GM12878 (cell line): ENCODE measurements around the gene ZNF552. TPM values are rescaled to one million over a fixed set of nuclear protein-coding genes. Genes with fewer than 3 reads are reported as not detected.

Experiments used
- ATAC-seq: fragments of 200-7000 bp; cut with Tn5 transposase; 3 replicates; pipeline ENCODE4 v1.9.1; 2020; ENCODE audit warnings: mild to moderate bottlenecking, moderate library complexity
- BruUV-seq: library from RNA; stranded (reverse); fragments of 400-500 nt; replicated peaks from 2 replicates; lab custom pipeline; 2021; lab: Mats Ljungman, UMichigan
- CTCF ChIA-PET: fragments of 300-600 bp; sonication (Branson Sonifier 250); formaldehyde crosslinking; extraction: SDS; loops from one replicate; lab custom pipeline; 2021; ENCODE audit warnings: inconsistent platforms; lab: Yijun Ruan, JAX
- POLR2A ChIA-PET: fragments of 350-600 bp; formaldehyde crosslinking; extraction: SDS; loops from one replicate; lab custom pipeline; 2021; ENCODE audit warnings: inconsistent platforms; lab: Charles Lee
- RAD21 ChIA-PET: fragments of 300-600 bp; sonication (Branson Sonifier 250); formaldehyde crosslinking; loops from one replicate; lab custom pipeline; 2023; ENCODE audit warnings: antibody characterized with exemption; ENCODE audit not compliant: unreplicated experiment; lab: Charles Lee
- SMC1A ChIA-PET: fragments of 300-600 bp; sonication (Branson Sonifier 250); formaldehyde crosslinking; loops from one replicate; lab custom pipeline; 2023; ENCODE audit not compliant: unreplicated experiment, uncharacterized antibody; lab: Charles Lee
- DNase-seq: peaks from one replicate; pipeline ENCODE4 v3.0.0-alpha.2; 2011; ENCODE audit warnings: low read depth, low spot score
- FAIRE-seq: peaks from 3 replicates; lab custom pipeline; 2011; peaks lifted over from hg19 to GRCh38; lab: Jason Lieb, UNC
- H2AFZ ChIP-seq: 2 replicates; pipeline ENCODE4 v1.6.0; 2011; ENCODE audit warnings: low read depth, low read length, control low read depth; ENCODE audit not compliant: control insufficient read depth
- H3K27ac ChIP-seq: 2 replicates; pipeline ENCODE4 v1.5.1; 2011; ENCODE audit warnings: control low read depth; ENCODE audit not compliant: control insufficient read depth, insufficient read depth
- H3K27me3 ChIP-seq, 2 experiments: replicated peaks in 1 of 2; 2 replicates each; pipeline versions ENCODE4 v1.6.0 to v1.6.1; 2011; ENCODE audit warnings: low read length in 1 of 2; ENCODE audit not compliant: control insufficient read depth in 2 of 2, insufficient read depth in 2 of 2
- H3K36me3 ChIP-seq, 2 experiments: 2 replicates each; pipeline ENCODE4 v1.5.1; 2011; ENCODE audit warnings: low read length in 1 of 2; ENCODE audit not compliant: control insufficient read depth in 2 of 2, insufficient read depth in 2 of 2
- H3K4me1 ChIP-seq: 2 replicates; pipeline ENCODE4 v1.6.1; 2011; ENCODE audit warnings: mild to moderate bottlenecking, low read length, moderate library complexity, mixed read lengths; ENCODE audit not compliant: control insufficient read depth, insufficient read depth
- H3K4me2 ChIP-seq: 2 replicates; pipeline ENCODE4 v1.6.0; 2011; ENCODE audit warnings: control low read depth; ENCODE audit not compliant: control insufficient read depth, insufficient read depth
- H3K4me3 ChIP-seq: fragments of 200-600 bp; sonication (generic); 2 replicates; pipeline ENCODE4 v1.5.1; 2016
- H3K79me2 ChIP-seq: 2 replicates; pipeline ENCODE4 v1.6.0; 2011; ENCODE audit warnings: low read length; ENCODE audit not compliant: control insufficient read depth, insufficient read depth
- H3K9ac ChIP-seq: 2 replicates; pipeline ENCODE4 v1.8.0; 2011; ENCODE audit warnings: low read length, control low read depth, mixed read lengths; ENCODE audit not compliant: control insufficient read depth, insufficient read depth
- H3K9me3 ChIP-seq: replicated peaks from 3 replicates; pipeline ENCODE4 v1.5.1; 2011; ENCODE audit warnings: mild to moderate bottlenecking, low read length; ENCODE audit not compliant: control insufficient read depth, insufficient read depth
- H4K20me1 ChIP-seq: 2 replicates; pipeline ENCODE4 v1.6.0; 2011; ENCODE audit not compliant: control insufficient read depth, insufficient read depth
- ATF7 ChIP-seq: fragments of 450-650 bp; IDR thresholded peaks from 2 replicates; pipeline ENCODE4 v1.6.1; 2016; ENCODE audit warnings: low read depth, mild to moderate bottlenecking
- HCFC1 ChIP-seq: fragments of 150-350 bp; IDR thresholded peaks from 2 replicates; pipeline ENCODE4 v1.6.1; 2014; ENCODE audit warnings: low read length
- IKZF2 ChIP-seq, 2 experiments: fragments of 450-650 bp; IDR thresholded peaks; 2 replicates each; pipeline ENCODE4 v1.6.1; 2017; ENCODE audit warnings: mild to moderate bottlenecking in 2 of 2, moderate library complexity in 2 of 2
- KLF5 ChIP-seq: fragments of 450-650 bp; IDR thresholded peaks from 2 replicates; pipeline ENCODE4 v1.6.1; 2014; ENCODE audit warnings: mild to moderate bottlenecking; ENCODE audit not compliant: partially characterized antibody
- MXI1 ChIP-seq: fragments of 150-350 bp; IDR thresholded peaks from 2 replicates; pipeline ENCODE4 v1.6.1; 2011; ENCODE audit warnings: low read depth, mild to moderate bottlenecking, inconsistent platforms, low read length, improper control_type of control experiment
- PAX8 ChIP-seq: fragments of 450-650 bp; IDR thresholded peaks from 2 replicates; pipeline ENCODE4 v1.6.1; 2017; ENCODE audit warnings: mild to moderate bottlenecking, moderate library complexity
- PBX3 ChIP-seq: IDR thresholded peaks from 2 replicates; pipeline ENCODE4 v1.6.1; 2011; ENCODE audit warnings: mild to moderate bottlenecking, low read depth, low read length, moderate library complexity; ENCODE audit not compliant: insufficient replicate concordance
- RAD21 ChIP-seq: IDR thresholded peaks from 2 replicates; pipeline ENCODE4 v1.6.1; 2011; ENCODE audit warnings: mild to moderate bottlenecking, low read depth, low read length, moderate library complexity; ENCODE audit not compliant: insufficient read depth
- RB1 ChIP-seq: fragments of 450-650 bp; formaldehyde crosslinking; IDR thresholded peaks from 2 replicates; pipeline ENCODE4 v1.6.1; 2017; ENCODE audit warnings: mild to moderate bottlenecking, borderline replicate concordance
- RUNX3 ChIP-seq: IDR thresholded peaks from 2 replicates; pipeline ENCODE4 v1.6.1; 2012; ENCODE audit warnings: low read length, inconsistent platforms
- SMC3 ChIP-seq: IDR thresholded peaks from 2 replicates; pipeline ENCODE4 v1.6.1; 2011; ENCODE audit warnings: low read length, improper control_type of control experiment, borderline replicate concordance
- SPI1 ChIP-seq: IDR thresholded peaks from 2 replicates; pipeline ENCODE4 v1.6.1; 2011; ENCODE audit warnings: low read depth, mild to moderate bottlenecking, low read length, moderate library complexity, borderline replicate concordance; ENCODE audit not compliant: insufficient read depth
- YY1 ChIP-seq: IDR thresholded peaks from 2 replicates; pipeline ENCODE4 v1.6.1; 2011; ENCODE audit warnings: low read depth, mild to moderate bottlenecking, low read length
- ZNF622 ChIP-seq: fragments of 450-650 bp; IDR thresholded peaks from 2 replicates; pipeline ENCODE4 v1.6.1; 2017; ENCODE audit warnings: mild to moderate bottlenecking, inconsistent platforms
- WGBS: methylation state at CpG from one replicate; pipeline ENCODE4 v1.1.6; 2016; ENCODE audit warnings: low lambda C conversion rate; ENCODE audit not compliant: insufficient replicate concordance, insufficient coverage; ENCODE audit errors: missing lambda C conversion rate; 5-methylcytosine and 5-hydroxymethylcytosine counted together
- in situ Hi-C: fragments of 300-500 bp; cut with MboI; formaldehyde crosslinking; loops from 9 replicates; pipeline ENCODE4 v1.14.3; 2018; ENCODE audit warnings: mixed read lengths
- intact Hi-C: fragments of 100-400 bp; cut with micrococcal nuclease; formaldehyde crosslinking; loops from one replicate; pipeline ENCODE4 v1.14.2; 2022; ENCODE audit not compliant: unreplicated experiment
- polyA plus RNA-seq, 11 experiments: library from polyadenylated mRNA; depleted of rRNA in 4 of 11; unstranded in 6 of 11; stranded (reverse) in 5 of 11; fragments of >200 nt; fragmentation: Nextera tagmentation in 4 of 11; fragmentation: Illumina TruSeq in 1 of 11; extraction: Ambion mirVana in 4 of 11; extraction: Trizol in 1 of 11; gene quantifications; 1 replicate in 1 of 11; 2 replicates in 10 of 11; pipeline versions ENCODE4 v1.2.1 to v1.2.3, GENCODE V29; 2011 to 2016; ENCODE audit warnings: inconsistent platforms in 2 of 11, missing spikeins in 2 of 11, low read depth in 1 of 11
- total RNA-seq, 4 experiments: library from RNA; depleted of rRNA in 3 of 4; stranded (reverse); fragments of >200 nt in 3 of 4; fragmentation: Illumina TruSeq in 1 of 4; extraction: Trizol in 1 of 4; gene quantifications; 2 replicates each; pipeline versions ENCODE4 v1.2.1 to v1.2.3, GENCODE V29; 2013 to 2021
- TF ChIP-seq, protein P1 (sequence below): IDR thresholded peaks from 2 replicates; pipeline ENCODE4 v1.6.1; 2012; ENCODE audit warnings: low read length, inconsistent platforms

The ZNF552 gene
- total and polyA plus RNA-seq, 10 of the 15 experiments (the other 5 are each of a cell fraction or from before 2014, with no cell fraction given): 3.6 to 13.3 (median 8.0) TPM

DNA sequence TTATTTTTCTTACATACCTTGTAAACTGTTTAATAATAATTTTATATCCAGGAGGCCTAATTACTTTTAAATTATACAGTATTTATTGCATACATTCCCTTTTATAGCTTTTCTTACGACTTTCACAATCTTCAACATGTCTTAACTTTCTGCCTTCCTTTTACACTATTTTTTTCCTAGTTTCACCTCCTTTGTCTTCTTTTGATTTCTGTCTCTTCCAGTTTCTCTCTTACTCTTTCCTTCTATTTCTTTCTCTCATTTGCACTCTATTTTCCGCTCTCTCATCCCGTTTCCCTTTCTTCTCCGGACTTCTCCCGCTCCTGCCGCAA, 11.5 kb downstream of the ZNF552 start:
- Histone ChIP-seq H2AFZ (peak overlapping the region; percentile 26; the same call in 1 of the 2 replicates), H3K36me3 (peaks cover 0 to 7% of the 10 kb centered on the region in 2 experiments; a peak in 2 of 4 replicates), H3K9ac (no peak overlapping the region; the same call in 1 of the 2 replicates), H3K79me2 (no peaks in the 10 kb centered on the region; the same call in 1 of the 2 replicates), H3K9me3 (no peaks in the 10 kb centered on the region; the same call in 2 of the 3 replicates), H3K4me3 (peak overlapping the region; percentile 65), H3K27ac (peak overlapping the region; percentile 68), H3K27me3 (no peaks in the 10 kb centered on the region), H4K20me1 (no peaks in the 10 kb centered on the region), H3K4me2 (peak overlapping the region; percentile 89; the same call in 1 of the 2 replicates), H3K4me1 (peaks cover 5% of the 10 kb centered on the region)
- BruUV-seq: no TSS peak
- SMC1A ChIA-PET: no interaction called here
- RAD21 ChIA-PET: no interaction called here
- in situ Hi-C loops (loop anchor here (25.0 kb wide), 1 partner anchor 1666 kb away; the partner anchor contains the start of gene ZNF444), intact Hi-C loops (no loop called here)
- POLR2A ChIA-PET: interaction anchor here (1.4 kb wide), 1 partner anchor 11 kb away, joined by 4 read pairs; no protein-coding TSS in a partner anchor
- CTCF ChIA-PET: interaction anchor here (1.2 kb wide), 1 partner anchor 50 kb away, joined by 3 read pairs; no protein-coding TSS in a partner anchor
- 55% methylated on average over 1 of the region's 6 CpGs for WGBS
- no peak for DNase-seq
- no peak for ATAC-seq
- peak; percentile 27 to 44; a peak in 1 of 4 replicates for TF ChIP-seq IKZF2 (IDR thresholded peaks at IDR 0.05)
- no peak for TF ChIP-seq HCFC1
- FAIRE-seq: no peak

DNA sequence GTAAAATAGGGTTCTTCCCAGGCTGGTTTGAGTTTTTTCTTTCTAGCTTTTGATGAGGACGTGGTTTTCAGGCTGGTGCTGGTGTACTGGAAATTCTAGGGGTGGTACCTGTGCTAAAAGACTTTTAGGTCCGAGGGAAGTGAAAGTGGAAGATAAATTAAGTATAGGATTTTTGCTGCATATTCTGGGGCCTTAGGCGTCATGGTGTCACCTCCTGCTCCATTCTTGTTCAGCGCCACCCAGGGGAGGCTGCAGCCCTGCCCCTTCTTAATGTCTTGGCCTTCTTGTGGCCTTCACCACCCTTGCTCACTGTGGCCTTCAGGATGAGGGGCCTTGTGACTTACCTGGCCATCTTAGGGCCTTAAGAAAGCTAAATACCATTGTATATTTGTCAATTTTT, 12.4 kb downstream of the ZNF552 start:
- ATAC-seq (peak; percentile 91), DNase-seq (no peak), FAIRE-seq (peak; percentile 41)
- no peak overlapping the region; the same call in 1 of the 2 replicates for H3K4me2 ChIP-seq
- H3K27me3 ChIP-seq: no peaks in the 10 kb centered on the region
- no peak overlapping the region for H3K9ac ChIP-seq
- SMC1A ChIA-PET: interaction anchor here (0.9 to 1.2 kb wide), 2 partner anchors 17 to 55 kb away, joined by 3 to 5 read pairs; no protein-coding TSS in a partner anchor
- 6% methylated on average over 4 of the region's 4 CpGs for WGBS
- H3K4me3 ChIP-seq: no peak overlapping the region
- in situ Hi-C loops: loop anchor here (25.0 kb wide), 1 partner anchor 1665 kb away; the partner anchor contains the start of gene ZNF444
- no TSS peak for BruUV-seq
- POLR2A ChIA-PET: interaction anchor here (0.6 kb wide), 1 partner anchor 28 kb away, joined by 4 read pairs; no protein-coding TSS in a partner anchor
- H3K4me1 ChIP-seq: peaks cover 5% of the 10 kb centered on the region
- RAD21 ChIA-PET: no interaction called here
- H3K27ac ChIP-seq: peak overlapping the region; percentile 40
- intact Hi-C loops: no loop called here
- H3K36me3 ChIP-seq: peaks cover 0 to 2% of the 10 kb centered on the region in 2 experiments; a peak in 1 of 4 replicates
- no peaks in the 10 kb centered on the region for H3K9me3 ChIP-seq
- CTCF ChIA-PET: interaction anchor here (0.8 to 1.6 kb wide), 4 partner anchors 12 to 701 kb away, joined by 3 to 8 read pairs (median 3); partner anchors contain the start of gene ZNF552
- H4K20me1 ChIP-seq: no peaks in the 10 kb centered on the region
- peak overlapping the region; percentile 3; the same call in 1 of the 2 replicates for H2AFZ ChIP-seq
- H3K79me2 ChIP-seq: no peaks in the 10 kb centered on the region; the same call in 1 of the 2 replicates
- TF ChIP-seq PBX3: no peak
- peak; percentile 29; the same call in 1 of the 2 replicates for TF ChIP-seq RUNX3
- TF ChIP-seq ATF7: peak; percentile 18; the same call in 1 of the 2 replicates
- TF ChIP-seq MXI1: peak; percentile 31; the same call in 1 of the 2 replicates
- TF ChIP-seq SMC3: peak; percentile 37; the same call in 1 of the 2 replicates
- peak; percentile 71; the same call in 1 of the 2 replicates for TF ChIP-seq YY1
- 0 out of 2 replicates have a peak, but pooled peaks have one; percentile 14 for TF ChIP-seq RAD21
- no peak for TF ChIP-seq PAX8
- TF ChIP-seq KLF5: no peak
- TF ChIP-seq, protein P1, sequence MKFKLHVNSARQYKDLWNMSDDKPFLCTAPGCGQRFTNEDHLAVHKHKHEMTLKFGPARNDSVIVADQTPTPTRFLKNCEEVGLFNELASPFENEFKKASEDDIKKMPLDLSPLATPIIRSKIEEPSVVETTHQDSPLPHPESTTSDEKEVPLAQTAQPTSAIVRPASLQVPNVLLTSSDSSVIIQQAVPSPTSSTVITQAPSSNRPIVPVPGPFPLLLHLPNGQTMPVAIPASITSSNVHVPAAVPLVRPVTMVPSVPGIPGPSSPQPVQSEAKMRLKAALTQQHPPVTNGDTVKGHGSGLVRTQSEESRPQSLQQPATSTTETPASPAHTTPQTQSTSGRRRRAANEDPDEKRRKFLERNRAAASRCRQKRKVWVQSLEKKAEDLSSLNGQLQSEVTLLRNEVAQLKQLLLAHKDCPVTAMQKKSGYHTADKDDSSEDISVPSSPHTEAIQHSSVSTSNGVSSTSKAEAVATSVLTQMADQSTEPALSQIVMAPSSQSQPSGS: no peak
- no peak for TF ChIP-seq RB1
- peak; percentile 66 for TF ChIP-seq SPI1
- TF ChIP-seq ZNF622: no peak
